K562 (cell line): ENCODE measurements around the gene ULK1. TPM values are rescaled to one million over a fixed set of nuclear protein-coding genes. Genes with fewer than 3 reads are reported as not detected.

Source experiments
- CEBPG ChIP-seq, 3 experiments: fragments of 200-800 bp in 1 of 3; sonication (Bioruptor generic) in 1 of 3; sonication (generic) in 1 of 3; formaldehyde crosslinking in 1 of 3; IDR thresholded peaks in 2 of 3; conservative IDR thresholded peaks in 1 of 3; 2 replicates each; pipeline versions ENCODE4 v1.6.1 to v1.8.0; 2016 to 2022; ENCODE audit warnings: missing compliant biosample characterization in 2 of 3, missing genetic modification characterization in 2 of 3, mild to moderate bottlenecking in 1 of 3, missing genetic modification reagents in 1 of 3
- CEBPZ ChIP-seq: fragments of 150-350 bp; IDR thresholded peaks from 2 replicates; pipeline ENCODE4 v1.6.1; 2014; ENCODE audit warnings: low read depth, mild to moderate bottlenecking, low read length, borderline replicate concordance
- CREB3L1 ChIP-seq: fragments of 450-650 bp; IDR thresholded peaks from 2 replicates; pipeline ENCODE4 v1.6.1; 2014; ENCODE audit warnings: low read depth, mild to moderate bottlenecking, moderate library complexity, borderline replicate concordance
- EP300 ChIP-seq: IDR thresholded peaks from 2 replicates; pipeline ENCODE4 v1.6.1; 2012; ENCODE audit warnings: low read length, improper control_type of control experiment
- ETS2 ChIP-seq: IDR thresholded peaks from 2 replicates; pipeline ENCODE4 v1.6.1; 2016; ENCODE audit warnings: borderline replicate concordance, missing genetic modification characterization, mild to moderate bottlenecking, moderate library complexity, missing compliant biosample characterization; ENCODE audit not compliant: poor library complexity, severe bottlenecking
- FOSL1 ChIP-seq: fragments of 200-800 bp; sonication (Bioruptor generic); conservative IDR thresholded peaks from 2 replicates; pipeline ENCODE4 v1.6.1; 2016; ENCODE audit warnings: missing genetic modification characterization, missing compliant biosample characterization
- HLTF ChIP-seq: fragments of 450-650 bp; IDR thresholded peaks from 2 replicates; pipeline ENCODE4 v1.6.1; 2016
- ILF3 ChIP-seq: fragments of 450-650 bp; IDR thresholded peaks from 2 replicates; pipeline ENCODE4 v1.6.1; 2018; ENCODE audit warnings: antibody characterized with exemption, mild to moderate bottlenecking, moderate library complexity, borderline replicate concordance
- KLF6 ChIP-seq: fragments of 250-450 bp; sonication (Bioruptor Pico); IDR thresholded peaks from 2 replicates; pipeline ENCODE4 v1.4.0; 2020; ENCODE audit warnings: mild to moderate bottlenecking, moderate library complexity, borderline replicate concordance
- NFRKB ChIP-seq: fragments of 450-650 bp; IDR thresholded peaks from 2 replicates; pipeline ENCODE4 v1.6.1; 2016; ENCODE audit warnings: low read depth
- RAD21 ChIP-seq, 2 experiments: fragments of 250-450 bp in 1 of 2; fragments of 450-650 bp in 1 of 2; sonication (Bioruptor Pico) in 1 of 2; formaldehyde crosslinking in 1 of 2; IDR thresholded peaks in 1 of 2; conservative IDR thresholded peaks in 1 of 2; 2 replicates each; pipeline versions ENCODE4 v1.4.0 to v1.8.0; 2020 to 2022; ENCODE audit warnings: mild to moderate bottlenecking in 2 of 2, moderate library complexity in 1 of 2
- RNF2 ChIP-seq: sonication (generic); IDR thresholded peaks from 2 replicates; pipeline ENCODE4 v1.6.1; 2016
- THAP7 ChIP-seq: fragments of 250-450 bp; sonication (Bioruptor Pico); IDR thresholded peaks from 2 replicates; pipeline ENCODE4 v1.5.0; 2021
- ZBTB9 ChIP-seq: fragments of 450-650 bp; formaldehyde crosslinking; IDR thresholded peaks from 2 replicates; pipeline ENCODE4 v1.4.0; 2020; ENCODE audit warnings: mild to moderate bottlenecking, moderate library complexity
- ZFPM2 ChIP-seq: fragments of 250-450 bp; sonication (Bioruptor Pico); IDR thresholded peaks from 2 replicates; pipeline ENCODE4 v1.5.1; 2022; ENCODE audit warnings: mild to moderate bottlenecking
- ZKSCAN3 ChIP-seq: fragments of 250-450 bp; sonication (Bioruptor Pico); IDR thresholded peaks from 2 replicates; pipeline ENCODE4 v1.4.0; 2020
- ZNF232 ChIP-seq: sonication (generic); formaldehyde crosslinking; IDR thresholded peaks from 2 replicates; pipeline ENCODE4 v1.8.0; 2022; ENCODE audit warnings: mild to moderate bottlenecking, missing genetic modification reagents
- ZNF324 ChIP-seq: fragments of 250-450 bp; sonication (Bioruptor Pico); IDR thresholded peaks from 2 replicates; pipeline ENCODE4 v1.4.0; 2020; ENCODE audit warnings: mild to moderate bottlenecking
- ZNF354B ChIP-seq: fragments of 250-450 bp; sonication (Bioruptor Pico); IDR thresholded peaks from 2 replicates; pipeline ENCODE4 v1.4.0; 2020
- ZNF584 ChIP-seq: fragments of 200-800 bp; sonication (Bioruptor generic); IDR thresholded peaks from 2 replicates; pipeline ENCODE4 v1.6.1; 2016; ENCODE audit warnings: low read depth, mild to moderate bottlenecking, missing genetic modification characterization, missing compliant biosample characterization
- ZNF586 ChIP-seq: fragments of 450-650 bp; formaldehyde crosslinking; conservative IDR thresholded peaks from 2 replicates; pipeline ENCODE4 v1.4.0; 2020; ENCODE audit warnings: mild to moderate bottlenecking, moderate library complexity
- polyA plus RNA-seq, 8 experiments: library from polyadenylated mRNA; depleted of rRNA in 4 of 8; stranded (reverse) in 5 of 8; unstranded in 3 of 8; fragments of >200 nt; fragmentation: Nextera tagmentation in 2 of 8; fragmentation: Illumina TruSeq in 1 of 8; extraction: Ambion mirVana in 2 of 8; extraction: Trizol in 1 of 8; gene quantifications; 2 replicates each; pipeline versions ENCODE4 v1.2.1 to v1.2.3, GENCODE V29; 2011 to 2014; ENCODE audit warnings: inconsistent platforms in 1 of 8, missing spikeins in 1 of 8
- total RNA-seq, 7 experiments: library from RNA; depleted of rRNA in 6 of 7; stranded (reverse); fragments of >200 nt in 6 of 7; fragmentation: Illumina TruSeq in 2 of 7; extraction: Trizol in 2 of 7; gene quantifications; 2 replicates each; pipeline versions ENCODE4 v1.2.1 to v1.2.3, GENCODE V29; 2011 to 2021; ENCODE audit warnings: low replicate concordance in 1 of 7

ULK1 gene
- total and polyA plus RNA-seq, 9 of the 15 experiments (the other 6 are each of a cell fraction or from before 2014, with no cell fraction given) = 0.15 to 29.4 (median 2.5) TPM

- TF ChIP-seq ZBTB9 (CRISPR knock-in tag) = peak; percentile 37; the same call in 1 of the 2 replicates
- no peak for TF ChIP-seq ZNF324 (CRISPR knock-in tag)
- TF ChIP-seq THAP7 (CRISPR knock-in tag) = no peak
- TF ChIP-seq RAD21 (CRISPR knock-in tag; conservative IDR thresholded peaks at IDR 0.05 in 1 of 2, IDR thresholded peaks at IDR 0.05 in 1 of 2) = peak in 1 of 2 experiments; percentile 7; a peak in 2 of 4 replicates
- TF ChIP-seq ZKSCAN3 = no peak
- no peak; the same call in 1 of the 2 replicates for TF ChIP-seq HLTF
- no peak for TF ChIP-seq ZNF232
- TF ChIP-seq RNF2 = peak; percentile 82; the same call in 1 of the 2 replicates
- TF ChIP-seq ZFPM2 = no peak
- TF ChIP-seq ETS2 (tag) = no peak
- peak; percentile 38; the same call in 1 of the 2 replicates for TF ChIP-seq FOSL1 (tag)
- TF ChIP-seq KLF6 (CRISPR knock-in tag) = peak; percentile 94
- TF ChIP-seq CEBPZ = no peak
- peak; percentile 86; the same call in 1 of the 2 replicates for TF ChIP-seq NFRKB
- TF ChIP-seq CREB3L1 = peak; percentile 99
- TF ChIP-seq ZNF586 (CRISPR knock-in tag) = no peak
- TF ChIP-seq CEBPG (CRISPR knock-in tag; IDR thresholded peaks at IDR 0.05) = peak; percentile 100
- TF ChIP-seq CEBPG (tag; conservative IDR thresholded peaks at IDR 0.05 in 1 of 2, IDR thresholded peaks at IDR 0.05 in 1 of 2) = peak; percentile 99 to 100
- no peak for TF ChIP-seq ILF3
- TF ChIP-seq ZNF354B (CRISPR knock-in tag) = no peak
- no peak for TF ChIP-seq ZNF584 (CRISPR knock-in tag)
- peak; percentile 64 for TF ChIP-seq EP300
These were observed 33.8 kb upstream of the ULK1 start (continued) for GRCh38 chr12:131860472-131861260.
